Measurements from ENCODE around the gene KCNJ11.

GRCh38 chr11:17387254-17387653, 1.2 kb downstream of the KCNJ11 start:
- TF ChIP-seq CTCF (conservative IDR thresholded peaks at IDR 0.05; ENCODE audit: low read depth, low read length) = no peak
- no peak for TF ChIP-seq POLR2A (IDR thresholded peaks at IDR 0.05; ENCODE audit: low read depth, low read length)
- TF ChIP-seq NFE2L2 (IDR thresholded peaks at IDR 0.05; ENCODE audit: low read depth, low read length) = no peak
- no peak for TF ChIP-seq RFX5 (IDR thresholded peaks at IDR 0.05; ENCODE audit: low read depth, low read length)
- TF ChIP-seq MAZ (IDR thresholded peaks at IDR 0.05; ENCODE audit: borderline replicate concordance, low read depth, low read length) = no peak
- no peak for TF ChIP-seq CEBPB (IDR thresholded peaks at IDR 0.05; ENCODE audit: low read depth, low read length)
- no peak for TF ChIP-seq SMC3 (IDR thresholded peaks at IDR 0.05; ENCODE audit: low read depth, low read length)
- no peak for TF ChIP-seq RAD21 (IDR thresholded peaks at IDR 0.05; ENCODE audit: low read length)
- no peak for TF ChIP-seq USF2 (IDR thresholded peaks at IDR 0.05; ENCODE audit: low read depth, low read length)
- TF ChIP-seq ELK1 (IDR thresholded peaks at IDR 0.05; ENCODE audit: borderline replicate concordance, low read depth, low read length) = no peak
- no peak for TF ChIP-seq MXI1 (IDR thresholded peaks at IDR 0.05; ENCODE audit: borderline replicate concordance, low read depth, low read length)
- TF ChIP-seq MAFK (IDR thresholded peaks at IDR 0.05; ENCODE audit: low read depth, low read length) = no peak
- no peak for TF ChIP-seq BHLHE40 (IDR thresholded peaks at IDR 0.05; ENCODE audit: low read depth, low read length)
- TF ChIP-seq FOS (IDR thresholded peaks at IDR 0.05; ENCODE audit: low read depth, low read length) = no peak
